GM12865 (cell line): Measurements from ENCODE around the gene FAM13A.

ENCODE experiments used
- DNase-seq: peaks from one replicate; pipeline ENCODE4 v3.0.0; 2010; ENCODE audit warnings: low read depth
- H3K4me3 ChIP-seq: 2 replicates; pipeline ENCODE4 v1.5.1; 2011; ENCODE audit warnings: mild to moderate bottlenecking, low read depth, low read length, control low read depth
- TF ChIP-seq, protein P1 (sequence below): IDR thresholded peaks from 2 replicates; pipeline ENCODE4 v1.5.1; 2011; ENCODE audit warnings: low read length, control low read depth, low read depth, inconsistent platforms; ENCODE audit not compliant: insufficient read depth; ENCODE audit errors: missing control alignments

FAM13A gene

DNA sequence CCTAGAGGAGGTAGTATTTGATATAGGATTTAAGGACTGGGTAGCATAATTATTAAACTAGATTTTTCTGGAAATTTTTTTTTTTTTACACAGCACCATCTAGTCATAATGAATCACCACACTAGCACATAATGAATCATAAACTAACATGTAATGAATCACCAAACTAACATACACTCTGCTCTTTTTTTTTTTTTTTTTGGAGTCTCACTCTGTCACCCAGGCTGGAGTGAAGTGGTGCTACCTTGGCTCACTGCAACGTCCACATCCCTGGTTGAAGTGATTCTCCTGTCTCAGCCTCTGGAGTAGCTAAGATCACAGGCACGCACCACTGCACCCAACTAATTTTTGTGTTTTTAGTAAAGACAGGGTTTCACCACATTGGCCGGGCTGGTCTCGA, 92.5 kb downstream of the FAM13A start:
- TF ChIP-seq, protein P1, sequence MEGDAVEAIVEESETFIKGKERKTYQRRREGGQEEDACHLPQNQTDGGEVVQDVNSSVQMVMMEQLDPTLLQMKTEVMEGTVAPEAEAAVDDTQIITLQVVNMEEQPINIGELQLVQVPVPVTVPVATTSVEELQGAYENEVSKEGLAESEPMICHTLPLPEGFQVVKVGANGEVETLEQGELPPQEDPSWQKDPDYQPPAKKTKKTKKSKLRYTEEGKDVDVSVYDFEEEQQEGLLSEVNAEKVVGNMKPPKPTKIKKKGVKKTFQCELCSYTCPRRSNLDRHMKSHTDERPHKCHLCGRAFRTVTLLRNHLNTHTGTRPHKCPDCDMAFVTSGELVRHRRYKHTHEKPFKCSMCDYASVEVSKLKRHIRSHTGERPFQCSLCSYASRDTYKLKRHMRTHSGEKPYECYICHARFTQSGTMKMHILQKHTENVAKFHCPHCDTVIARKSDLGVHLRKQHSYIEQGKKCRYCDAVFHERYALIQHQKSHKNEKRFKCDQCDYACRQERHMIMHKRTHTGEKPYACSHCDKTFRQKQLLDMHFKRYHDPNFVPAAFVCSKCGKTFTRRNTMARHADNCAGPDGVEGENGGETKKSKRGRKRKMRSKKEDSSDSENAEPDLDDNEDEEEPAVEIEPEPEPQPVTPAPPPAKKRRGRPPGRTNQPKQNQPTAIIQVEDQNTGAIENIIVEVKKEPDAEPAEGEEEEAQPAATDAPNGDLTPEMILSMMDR, result no peak
- H3K4me3 ChIP-seq, result no peak overlapping the region
- DNase-seq, result no peak

DNA sequence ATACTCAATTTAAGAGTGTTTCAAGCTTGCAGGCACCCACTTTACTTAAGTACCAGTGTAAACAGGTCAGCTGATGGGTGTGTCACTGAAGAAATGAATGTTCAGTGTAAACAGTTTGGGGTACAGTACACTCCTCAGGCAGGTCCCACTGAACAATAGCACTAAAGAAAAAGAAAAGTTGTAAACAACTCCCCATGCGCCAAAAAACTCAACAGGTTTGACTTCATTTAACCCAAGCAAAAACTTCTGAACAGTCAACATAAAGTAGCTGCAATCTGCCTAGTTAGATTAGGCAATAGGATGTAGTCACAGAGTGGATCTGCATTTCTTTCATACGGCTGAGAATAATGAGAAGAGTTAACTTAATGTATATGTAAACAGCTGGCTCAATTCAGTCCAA, 93.2 kb downstream of the FAM13A start:
- H3K4me3 ChIP-seq, result no peak overlapping the region
- TF ChIP-seq, protein P1, result no peak
- no peak for DNase-seq

DNA sequence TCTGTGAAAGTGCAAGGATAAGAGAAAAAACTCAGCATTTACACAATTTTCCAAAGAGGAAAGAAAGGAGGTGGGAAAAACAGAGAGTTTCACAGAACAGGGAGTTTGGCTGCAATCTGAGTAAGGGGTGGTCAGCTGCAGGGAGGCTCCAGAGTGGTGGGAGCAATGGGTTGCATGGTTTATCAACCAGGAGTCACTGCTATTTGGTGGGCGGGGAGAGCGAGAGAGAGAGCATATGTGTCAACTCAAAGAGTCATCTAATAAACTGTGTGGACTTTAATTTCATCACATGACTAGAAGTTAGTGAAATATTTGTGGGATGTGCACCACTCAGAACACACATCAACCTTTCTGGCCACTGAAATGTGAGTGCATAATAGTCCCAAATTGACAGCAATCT, 94.6 kb downstream of the FAM13A start:
- DNase-seq, result no peak
- TF ChIP-seq, protein P1, result no peak

DNA sequence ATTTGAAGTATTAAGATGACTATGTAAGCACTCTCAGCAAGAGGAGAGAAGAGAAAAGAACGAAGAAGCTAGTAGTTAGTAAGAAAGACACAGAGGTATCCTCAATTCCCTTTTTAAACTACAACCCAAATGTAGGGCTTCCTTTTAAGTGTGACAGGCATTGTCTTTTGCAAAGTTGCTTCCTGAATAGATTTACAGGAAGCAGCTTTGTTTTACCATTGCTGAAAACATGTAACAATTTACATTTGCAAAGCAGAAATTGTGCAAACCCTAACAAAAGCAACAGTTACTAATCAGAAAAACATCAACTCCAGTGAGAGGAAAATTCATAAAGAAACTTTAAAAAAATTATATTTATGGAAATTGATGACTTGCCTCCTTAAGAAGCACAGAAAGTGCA, 96.4 kb downstream of the FAM13A start:
- no peak overlapping the region for H3K4me3 ChIP-seq
- TF ChIP-seq, protein P1, result no peak
- no peak for DNase-seq

More for the DNA sequence above, 94.6 kb downstream of the FAM13A start:
- no peak overlapping the region for H3K4me3 ChIP-seq

DNA sequence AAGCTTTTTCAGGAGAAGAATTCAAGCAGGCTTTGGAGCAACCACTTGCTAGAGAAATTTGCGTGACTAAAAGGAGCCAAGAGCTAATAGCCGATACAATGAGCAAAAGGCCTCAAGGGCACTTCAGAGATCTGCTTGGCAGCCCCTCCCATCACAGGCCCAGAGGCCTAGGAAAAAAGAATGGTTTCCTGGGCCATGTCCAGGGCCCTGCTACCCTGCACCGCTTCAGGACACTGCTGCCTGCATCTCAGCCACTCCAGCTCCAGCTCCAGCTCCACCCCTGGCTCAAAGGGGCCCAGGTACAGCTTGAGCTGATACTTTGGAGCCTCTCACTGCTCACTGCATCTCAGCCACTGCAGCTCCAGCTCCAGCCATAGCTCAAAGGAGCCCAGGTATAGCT, 98.9 kb downstream of the FAM13A start:
- TF ChIP-seq, protein P1, result no peak
- DNase-seq, result no peak
- no peak overlapping the region for H3K4me3 ChIP-seq

DNA sequence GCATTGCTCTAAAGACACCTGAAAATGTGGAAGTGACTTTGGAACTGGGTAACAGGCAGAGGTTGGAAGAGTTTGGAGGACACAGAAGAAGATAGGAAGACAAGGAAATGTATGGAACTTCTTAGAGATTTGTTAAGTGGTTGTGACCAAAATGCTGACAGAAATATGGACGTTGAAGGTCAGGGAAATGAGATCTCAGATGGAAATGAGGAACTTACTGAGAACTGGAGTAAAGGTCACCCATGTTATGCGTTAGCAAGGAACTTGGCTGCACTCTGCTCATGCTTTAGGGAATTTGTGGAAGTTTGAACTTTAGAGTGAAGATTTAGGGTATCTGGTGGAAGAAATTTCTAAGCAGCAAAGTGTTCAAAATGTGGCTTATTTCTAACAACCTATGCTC, 99.4 kb downstream of the FAM13A start:
- no peak for DNase-seq
- TF ChIP-seq, protein P1, result no peak
- no peak overlapping the region for H3K4me3 ChIP-seq

DNA sequence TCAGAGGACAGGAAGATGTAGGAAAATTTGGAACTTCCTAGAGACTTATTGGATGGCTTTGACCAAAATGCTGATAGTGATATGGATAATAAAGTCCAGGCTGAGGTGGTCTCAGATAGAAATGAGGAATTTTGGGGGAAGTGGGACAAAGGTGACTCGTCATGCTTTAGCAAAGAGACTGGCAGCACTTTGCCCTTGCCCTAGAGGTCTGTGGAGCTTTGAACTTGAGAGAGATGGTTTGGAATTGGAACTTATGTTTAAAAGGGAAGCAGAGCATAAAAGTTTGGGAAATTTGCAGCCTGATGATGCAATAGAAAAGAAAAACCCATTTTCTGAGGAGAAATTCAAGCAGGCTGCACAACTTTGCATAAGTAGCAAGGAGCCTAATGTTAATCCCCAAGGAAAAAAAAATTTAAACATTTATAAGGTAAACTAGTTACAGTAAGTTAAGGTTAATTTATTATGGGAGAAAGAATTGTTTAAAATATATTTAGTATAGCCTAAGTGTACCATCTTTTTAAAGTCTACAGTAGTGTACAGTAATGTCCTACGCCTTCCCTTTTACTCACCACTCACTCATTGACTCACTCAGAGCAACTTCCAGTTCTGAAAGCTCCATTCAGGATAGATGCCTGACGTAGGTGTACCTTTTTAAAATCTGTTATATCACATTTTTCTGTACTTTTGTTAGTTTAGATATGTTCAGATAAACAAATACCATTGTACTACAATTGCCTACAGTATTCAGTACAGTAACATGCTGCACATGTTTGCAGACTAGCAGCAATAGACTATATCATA, 101.2 kb downstream of the FAM13A start:
- H3K4me3 ChIP-seq, result no peak overlapping the region
- DNase-seq, result no peak
- TF ChIP-seq, protein P1, result no peak
